B cell (primary cell): ENCODE data around the gene GPR151.

Experiments
- EZH2 ChIP-seq: IDR thresholded peaks from 2 replicates; pipeline ENCODE4 v1.6.1; 2012; ENCODE audit warnings: borderline replicate concordance, low read depth, mild to moderate bottlenecking, moderate library complexity, low read length; ENCODE audit not compliant: insufficient read depth, poor library complexity, severe bottlenecking
- TF ChIP-seq, protein P1 (sequence below): fragments of 200-600 bp; IDR thresholded peaks from one replicate; pipeline ENCODE4 v1.8.0; 2022; ENCODE audit warnings: antibody characterized with exemption, mild to moderate bottlenecking

DNA sequence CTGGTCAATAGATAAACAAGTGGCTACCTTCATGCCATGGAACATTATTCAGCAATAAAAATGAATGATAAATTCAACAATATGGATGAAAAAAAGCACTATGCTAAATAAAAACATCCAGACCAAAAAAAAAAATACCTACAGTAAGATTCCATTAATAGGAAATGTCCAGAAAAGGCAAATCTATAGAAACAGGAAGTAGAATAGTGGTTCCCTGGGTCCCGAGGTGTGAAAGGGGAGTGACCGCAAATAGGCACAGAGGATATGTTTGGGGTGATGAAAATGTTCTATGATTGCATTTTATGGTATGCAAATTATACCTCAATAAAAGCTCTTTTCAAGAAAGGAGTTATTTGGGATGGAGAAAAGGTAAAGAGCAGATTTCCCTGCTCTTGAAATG lies 3.6 kb upstream of the GPR151 start:
- TF ChIP-seq, protein P1, sequence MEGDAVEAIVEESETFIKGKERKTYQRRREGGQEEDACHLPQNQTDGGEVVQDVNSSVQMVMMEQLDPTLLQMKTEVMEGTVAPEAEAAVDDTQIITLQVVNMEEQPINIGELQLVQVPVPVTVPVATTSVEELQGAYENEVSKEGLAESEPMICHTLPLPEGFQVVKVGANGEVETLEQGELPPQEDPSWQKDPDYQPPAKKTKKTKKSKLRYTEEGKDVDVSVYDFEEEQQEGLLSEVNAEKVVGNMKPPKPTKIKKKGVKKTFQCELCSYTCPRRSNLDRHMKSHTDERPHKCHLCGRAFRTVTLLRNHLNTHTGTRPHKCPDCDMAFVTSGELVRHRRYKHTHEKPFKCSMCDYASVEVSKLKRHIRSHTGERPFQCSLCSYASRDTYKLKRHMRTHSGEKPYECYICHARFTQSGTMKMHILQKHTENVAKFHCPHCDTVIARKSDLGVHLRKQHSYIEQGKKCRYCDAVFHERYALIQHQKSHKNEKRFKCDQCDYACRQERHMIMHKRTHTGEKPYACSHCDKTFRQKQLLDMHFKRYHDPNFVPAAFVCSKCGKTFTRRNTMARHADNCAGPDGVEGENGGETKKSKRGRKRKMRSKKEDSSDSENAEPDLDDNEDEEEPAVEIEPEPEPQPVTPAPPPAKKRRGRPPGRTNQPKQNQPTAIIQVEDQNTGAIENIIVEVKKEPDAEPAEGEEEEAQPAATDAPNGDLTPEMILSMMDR, result no peak
- TF ChIP-seq EZH2, result no peak
